HG03521 (cell line): ENCODE results near the gene PUS7L.
A peak's percentile ranks its signal among the peaks of the same experiment; 100 is the strongest.
"Not testable (repeated sequence)": the region's sequence is repeated elsewhere in the genome, so short reads cannot be mapped to it uniquely, and the experiment has no call there.

Source experiments
- ATAC-seq: cut with Tn5 transposase; IDR thresholded peaks from one replicate; pipeline ENCODE4 v1.9.1; 2021; ENCODE audit warnings: mild to moderate bottlenecking, moderate library complexity; ENCODE audit not compliant: unreplicated experiment

PUS7L gene

GRCh38 chr12:43751360-43751759, 7.2 kb downstream of the PUS7L start:
- ATAC-seq, result not testable (repeated sequence)

GRCh38 chr12:43750814-43751213, 7.8 kb downstream of the PUS7L start:
- ATAC-seq, result no peak

- ATAC-seq, result no peak
Measured at GRCh38 chr12:43749016-43749415, 9.6 kb downstream of the PUS7L start.

GRCh38 chr12:43744826-43745225, 13.8 kb downstream of the PUS7L start:
- ATAC-seq, result no peak

GRCh38 chr12:43742106-43742505, 16.5 kb downstream of the PUS7L start:
- no peak for ATAC-seq

GRCh38 chr12:43740511-43741100, 18.0 kb downstream of the PUS7L start:
- ATAC-seq, result no peak

DNA sequence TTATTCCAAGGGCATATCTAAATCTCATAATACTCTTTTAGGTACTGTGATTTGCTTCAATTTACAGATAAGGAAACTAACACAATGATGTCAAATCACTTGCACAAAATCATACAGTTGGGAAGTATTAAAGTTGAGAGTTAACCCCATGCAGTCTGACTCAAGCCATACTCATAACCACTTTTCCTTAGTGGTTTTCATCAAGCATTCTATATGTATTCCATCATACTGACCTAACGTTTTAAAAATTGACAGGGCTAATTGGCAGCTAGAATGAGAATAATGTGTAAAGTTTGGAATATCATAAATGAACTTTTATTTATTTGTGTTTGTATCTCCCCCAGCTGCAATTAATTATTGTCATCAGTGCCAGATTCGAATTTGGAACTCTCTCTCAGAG, 20.9 kb downstream of the PUS7L start:
- ATAC-seq, result no peak

DNA sequence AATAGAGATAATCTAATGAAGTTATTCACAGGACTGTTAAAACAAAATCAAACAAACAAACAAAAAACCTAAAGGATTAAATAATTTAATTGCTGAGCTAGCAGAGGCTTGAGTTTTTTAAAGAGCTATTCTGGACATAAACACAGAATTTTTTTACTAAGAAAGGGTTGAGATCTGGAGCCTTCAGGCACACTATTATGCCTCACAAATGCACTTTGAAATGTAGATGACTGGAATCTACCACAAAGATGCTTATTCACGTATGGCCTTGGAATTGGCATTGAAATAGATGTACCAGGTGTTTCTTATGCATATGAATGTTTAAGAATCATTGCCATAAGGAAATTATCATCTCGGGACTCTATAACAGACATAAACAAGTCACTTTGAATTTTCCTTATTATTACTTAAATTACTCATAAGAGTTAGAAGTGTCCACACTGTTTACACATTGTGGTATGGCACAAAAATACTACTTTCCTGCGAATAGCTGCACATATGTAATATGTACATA, 21.6 kb downstream of the PUS7L start:
- ATAC-seq, result no peak

GRCh38 chr12:43733687-43734086, 24.9 kb downstream of the PUS7L start:
- no peak for ATAC-seq

- no peak for ATAC-seq
Measured at GRCh38 chr12:43730283-43730682, 28.3 kb downstream of the PUS7L start.

- ATAC-seq, result no peak
Measured at GRCh38 chr12:43728698-43729097, 29.9 kb downstream of the PUS7L start.

DNA sequence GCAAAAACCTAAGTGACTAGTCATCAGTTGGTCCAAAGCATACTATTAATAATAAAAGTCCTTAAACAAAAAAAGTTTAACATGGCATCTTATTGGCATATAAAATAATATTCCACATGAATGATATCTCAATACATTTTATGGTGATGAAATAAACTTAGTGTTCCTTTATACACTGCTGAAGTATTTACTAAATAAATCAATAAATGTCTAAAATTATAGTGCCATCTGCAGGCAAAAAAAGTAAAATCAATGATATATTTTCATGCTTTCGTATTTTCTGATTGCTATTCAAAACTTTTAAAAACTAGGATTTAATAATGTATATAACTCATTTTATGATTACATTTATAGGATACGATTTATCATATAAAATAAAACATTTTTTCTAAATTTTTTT, 30.5 kb downstream of the PUS7L start:
- ATAC-seq, result no peak

DNA sequence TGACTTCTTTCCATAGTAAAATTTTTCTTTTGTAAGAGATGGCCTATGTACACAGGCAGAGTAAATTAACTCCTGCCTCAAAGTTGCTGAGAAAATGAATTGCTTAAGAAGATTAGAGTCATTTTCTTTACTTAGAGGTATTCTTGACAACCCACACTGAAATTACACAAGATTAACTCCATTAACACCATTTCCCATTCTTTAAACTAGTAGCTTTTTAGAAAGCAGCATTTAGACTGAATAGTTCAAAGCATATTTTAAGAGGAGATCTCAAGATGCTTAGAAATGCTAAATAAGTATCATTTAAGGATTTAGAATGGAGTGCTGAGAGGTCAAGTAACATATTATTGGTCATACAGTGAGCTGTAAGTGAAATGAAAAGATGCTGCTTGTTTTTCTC, 35.5 kb downstream of the PUS7L start:
- no peak for ATAC-seq

DNA sequence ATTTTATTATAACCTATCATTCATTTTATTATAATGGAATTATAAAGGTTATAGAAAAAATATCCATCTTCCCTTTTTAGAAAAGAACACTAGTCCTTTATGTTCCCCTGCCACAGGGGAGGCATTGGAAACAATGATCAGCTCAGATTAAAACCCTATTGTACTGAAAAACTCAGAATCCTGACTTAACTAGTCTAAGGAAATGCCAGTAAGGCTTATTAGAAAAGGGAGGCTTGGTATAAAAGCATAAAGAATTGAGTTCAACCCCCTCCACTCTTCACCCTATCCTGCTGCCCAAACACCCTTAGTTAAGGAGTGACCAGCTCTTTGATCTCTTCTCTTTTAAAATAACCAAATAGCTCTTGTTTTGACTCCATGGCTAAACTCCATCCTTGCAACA, 36.0 kb downstream of the PUS7L start:
- ATAC-seq, result no peak

GRCh38 chr12:43711348-43711747, 47.2 kb downstream of the PUS7L start:
- ATAC-seq, result no peak

DNA sequence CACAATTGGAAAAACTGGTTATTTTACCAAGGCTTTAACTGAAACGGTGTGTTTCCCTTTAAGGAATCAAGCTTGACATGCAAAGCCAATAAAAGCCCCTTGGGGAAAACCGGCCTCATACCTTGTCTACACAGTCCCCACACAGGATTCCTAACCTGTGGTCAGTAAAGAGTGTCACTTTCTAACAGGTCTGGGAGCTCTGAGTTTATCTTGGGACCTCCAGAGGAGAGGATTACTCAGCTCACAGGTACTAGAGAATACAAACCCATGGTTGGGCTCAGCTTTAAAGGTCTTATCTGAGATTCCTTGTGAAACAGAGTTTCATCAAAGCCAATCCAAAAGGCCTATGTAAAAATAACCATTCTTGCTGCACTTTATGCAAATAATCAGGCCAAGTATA, 54.8 kb downstream of the PUS7L start:
- not testable (repeated sequence) for ATAC-seq

DNA sequence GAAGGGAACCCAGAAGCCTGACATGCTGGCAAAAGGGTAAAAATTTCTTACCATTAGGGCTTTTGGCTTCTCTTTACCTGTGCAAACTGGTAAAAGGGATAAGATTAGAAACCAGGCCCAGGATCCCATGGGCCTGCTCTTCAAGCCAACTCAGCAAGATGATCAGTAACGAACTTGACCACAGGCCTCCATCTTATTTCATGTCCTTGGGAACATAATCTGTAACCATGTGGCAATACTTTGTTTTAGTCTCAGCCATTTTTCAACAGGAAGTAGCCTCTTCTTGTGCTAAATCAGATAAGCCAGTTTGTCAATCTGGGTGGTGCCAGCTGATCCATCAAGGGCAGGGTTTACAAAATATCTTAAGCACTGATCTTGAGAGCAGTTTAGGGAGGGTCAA, 57.4 kb downstream of the PUS7L start:
- not testable (repeated sequence) for ATAC-seq

- ATAC-seq, result no peak
Measured at GRCh38 chr12:43696154-43696553, 62.4 kb downstream of the PUS7L start.

DNA sequence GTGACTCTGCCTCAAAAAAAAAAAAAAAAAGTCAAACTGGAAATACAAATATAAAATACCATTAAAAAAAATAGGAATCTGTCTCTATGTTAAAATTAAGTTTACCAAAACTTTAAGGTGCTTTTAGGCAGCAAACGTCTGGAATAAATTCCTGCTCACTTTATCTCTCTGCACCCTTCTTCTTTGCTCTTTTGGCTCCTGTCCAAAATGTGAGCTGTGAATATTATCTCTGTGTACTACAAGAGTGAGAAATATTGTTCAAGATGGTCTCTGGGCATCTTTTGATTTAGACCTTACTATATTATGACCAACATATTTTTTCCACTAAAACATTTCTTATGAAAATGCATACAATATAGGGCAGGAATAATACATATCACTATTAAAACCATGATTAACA, 63.7 kb downstream of the PUS7L start:
- no peak for ATAC-seq

DNA sequence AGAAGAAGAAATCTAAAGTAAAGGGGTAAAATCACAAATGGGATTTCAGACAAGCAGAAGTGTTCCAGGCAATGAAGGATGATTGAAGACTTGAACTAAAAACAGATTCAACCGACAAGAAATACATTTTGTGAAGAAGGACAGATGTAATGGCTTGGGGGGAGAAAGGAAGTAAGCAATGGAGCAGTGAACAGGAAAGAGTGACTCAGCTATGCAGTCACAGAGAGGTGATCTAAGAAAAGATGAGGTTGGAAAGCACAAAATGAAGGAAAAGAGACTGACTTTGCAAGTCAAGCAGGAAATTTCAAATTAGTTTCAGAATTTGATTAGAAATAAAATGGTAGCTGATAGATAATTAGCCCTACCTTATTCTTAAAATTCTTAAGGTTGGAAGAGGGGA, 66.5 kb downstream of the PUS7L start:
- no peak for ATAC-seq

GRCh38 chr12:43685491-43685890, 73.1 kb downstream of the PUS7L start:
- not testable (repeated sequence) for ATAC-seq

DNA sequence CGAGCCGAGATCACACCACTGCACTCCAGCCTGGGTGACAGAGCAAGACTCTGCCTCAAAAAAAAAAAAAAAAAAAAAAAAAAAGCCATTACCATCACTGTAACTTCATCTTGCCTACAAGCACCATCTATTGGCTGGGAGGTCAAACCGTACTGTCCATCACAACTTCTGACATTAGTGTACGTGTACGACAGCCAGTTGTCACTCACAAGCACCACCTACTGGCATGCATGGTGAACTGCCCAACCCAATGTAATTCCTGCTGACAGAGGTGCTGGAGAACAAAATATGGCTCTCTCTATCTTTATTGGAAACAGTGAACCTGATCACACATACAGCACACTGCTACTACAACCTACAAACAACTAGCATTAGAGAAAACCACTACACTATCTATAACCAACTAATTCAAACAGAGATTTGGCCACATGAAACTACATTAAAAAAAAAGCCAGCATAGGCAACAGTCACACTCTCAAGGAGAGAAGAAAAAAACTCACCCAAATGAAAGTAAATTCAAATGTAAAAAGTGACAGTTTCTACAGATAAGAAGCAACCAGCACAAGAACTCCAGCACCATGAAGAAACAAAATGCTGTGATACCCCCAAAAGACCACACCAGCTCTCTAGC, 82.3 kb downstream of the PUS7L start:
- peak; percentile 91 for ATAC-seq
